ENCODE results near the gene ACAP2.
A peak's percentile ranks its signal among the peaks of the same experiment; 100 is the strongest.

The ACAP2 gene

DNA sequence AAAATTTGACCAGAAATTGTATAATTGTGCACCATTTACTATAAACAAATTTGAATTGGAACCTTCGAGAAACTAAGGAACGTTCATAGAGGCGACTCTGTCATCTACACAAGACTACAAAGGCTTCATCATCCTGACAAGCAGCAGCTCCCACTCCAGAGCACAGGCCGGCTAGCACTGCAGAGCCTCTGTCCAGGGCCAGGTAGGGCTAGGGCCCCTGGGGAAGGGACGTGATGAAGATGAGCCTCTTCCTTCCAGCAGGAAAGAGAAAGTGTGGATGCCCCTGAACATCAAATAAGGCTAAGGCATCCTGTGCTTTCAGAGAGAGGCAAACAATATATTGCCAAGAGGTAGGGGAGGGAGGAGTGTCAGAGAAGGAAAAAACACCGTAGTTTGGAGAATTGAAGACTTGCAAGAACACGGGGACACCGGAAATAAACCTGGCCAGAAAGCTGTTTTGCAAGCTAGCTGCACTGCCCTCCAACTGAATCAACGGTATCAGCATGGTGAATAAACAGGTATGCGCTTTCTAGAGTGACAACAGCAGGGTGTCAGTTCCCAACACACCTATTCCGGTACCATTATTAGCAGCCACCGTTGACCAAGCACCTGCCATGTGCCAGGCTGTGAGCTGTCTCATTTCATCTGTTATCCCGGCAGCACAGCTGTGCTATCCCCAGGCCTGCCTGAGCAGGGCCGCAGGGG, 184.2 kb downstream of the ACAP2 start:
- peak; percentile 66 to 86 for DNase-seq

DNA sequence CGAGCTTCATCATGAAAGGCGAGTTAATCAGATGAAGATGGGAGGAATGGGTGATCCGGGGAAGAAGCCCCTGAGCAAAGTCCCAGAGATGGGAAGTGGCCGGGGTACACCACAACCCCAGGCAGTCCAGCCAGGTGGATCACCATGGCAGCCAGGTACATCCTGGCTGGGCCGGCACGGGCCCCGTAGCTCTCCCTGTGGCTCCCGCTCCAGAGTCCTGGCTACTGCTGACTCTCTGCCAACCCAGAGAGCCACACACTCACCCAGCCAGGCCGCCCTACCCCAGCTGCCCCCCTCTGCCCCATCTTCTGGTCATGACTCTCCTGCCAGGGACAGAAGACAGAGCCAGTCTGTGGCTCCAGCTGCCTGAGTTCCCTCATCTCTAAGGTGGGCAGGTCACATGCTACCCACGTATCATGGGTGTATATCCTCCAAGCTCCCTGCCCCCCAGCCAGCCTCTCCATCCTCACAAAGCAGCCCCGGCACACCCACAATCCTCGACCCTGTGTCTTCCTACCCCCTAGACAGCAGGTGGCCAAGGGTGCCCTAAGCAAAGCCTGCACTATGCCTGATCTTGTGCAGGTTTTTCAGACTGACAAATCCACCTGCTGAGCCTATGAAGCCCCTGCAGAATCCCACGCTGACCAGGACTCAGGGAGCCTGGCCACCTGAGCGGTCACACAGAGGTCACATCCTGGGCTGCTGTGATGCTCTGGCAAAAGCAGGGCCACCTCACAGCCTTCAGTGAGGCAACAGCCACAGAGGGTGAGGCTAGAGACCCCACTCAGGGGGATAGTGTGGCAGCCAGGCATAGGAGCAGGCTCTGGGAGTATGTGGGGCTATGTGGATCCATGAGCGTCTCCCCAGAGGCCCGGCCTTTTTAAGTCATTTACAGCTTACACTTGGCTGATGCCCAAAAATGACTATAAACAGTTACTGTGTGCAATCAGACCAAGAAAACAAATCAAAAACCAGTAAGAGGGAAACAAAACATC, 185.1 kb downstream of the ACAP2 start:
- no peak for DNase-seq

DNA sequence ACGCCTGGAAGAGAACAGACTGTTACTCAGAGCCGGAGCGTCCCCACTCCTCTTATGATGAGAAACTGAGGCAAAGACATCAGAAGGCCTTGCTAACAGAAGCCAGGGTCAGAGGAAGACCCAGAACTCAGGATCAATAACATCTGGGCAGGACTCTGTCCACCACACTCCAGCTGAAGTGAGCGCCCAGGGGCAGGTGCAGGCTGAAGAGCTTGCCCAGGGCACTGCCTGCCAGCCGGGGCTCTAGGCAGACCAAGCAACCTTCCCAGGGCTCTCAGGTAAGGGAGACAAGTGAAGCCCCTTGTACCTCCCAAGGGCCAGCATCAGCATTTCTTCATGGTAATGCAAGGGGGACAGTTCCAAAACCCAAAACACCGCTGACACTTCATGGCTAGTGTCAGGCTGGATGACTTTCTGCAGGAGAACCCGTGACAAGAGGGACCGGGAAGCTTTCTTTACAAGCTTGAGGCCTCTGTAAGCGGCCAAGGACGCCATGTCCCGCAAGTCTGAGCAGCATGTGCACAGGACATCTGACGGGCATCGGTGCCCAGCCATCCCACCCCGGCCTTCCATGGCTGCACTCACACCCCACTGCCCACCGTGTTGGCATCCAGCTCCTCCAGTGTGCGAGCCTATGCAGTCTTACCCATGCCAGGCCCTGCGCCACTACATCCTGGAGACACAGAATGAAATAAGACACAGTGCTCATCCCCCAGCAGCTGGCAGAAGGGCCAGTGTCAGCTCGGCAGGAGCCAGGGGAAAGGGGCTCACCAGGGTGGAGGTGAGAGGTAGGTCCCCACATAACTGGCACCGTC, 186.0 kb downstream of the ACAP2 start:
- no peak for DNase-seq

DNA sequence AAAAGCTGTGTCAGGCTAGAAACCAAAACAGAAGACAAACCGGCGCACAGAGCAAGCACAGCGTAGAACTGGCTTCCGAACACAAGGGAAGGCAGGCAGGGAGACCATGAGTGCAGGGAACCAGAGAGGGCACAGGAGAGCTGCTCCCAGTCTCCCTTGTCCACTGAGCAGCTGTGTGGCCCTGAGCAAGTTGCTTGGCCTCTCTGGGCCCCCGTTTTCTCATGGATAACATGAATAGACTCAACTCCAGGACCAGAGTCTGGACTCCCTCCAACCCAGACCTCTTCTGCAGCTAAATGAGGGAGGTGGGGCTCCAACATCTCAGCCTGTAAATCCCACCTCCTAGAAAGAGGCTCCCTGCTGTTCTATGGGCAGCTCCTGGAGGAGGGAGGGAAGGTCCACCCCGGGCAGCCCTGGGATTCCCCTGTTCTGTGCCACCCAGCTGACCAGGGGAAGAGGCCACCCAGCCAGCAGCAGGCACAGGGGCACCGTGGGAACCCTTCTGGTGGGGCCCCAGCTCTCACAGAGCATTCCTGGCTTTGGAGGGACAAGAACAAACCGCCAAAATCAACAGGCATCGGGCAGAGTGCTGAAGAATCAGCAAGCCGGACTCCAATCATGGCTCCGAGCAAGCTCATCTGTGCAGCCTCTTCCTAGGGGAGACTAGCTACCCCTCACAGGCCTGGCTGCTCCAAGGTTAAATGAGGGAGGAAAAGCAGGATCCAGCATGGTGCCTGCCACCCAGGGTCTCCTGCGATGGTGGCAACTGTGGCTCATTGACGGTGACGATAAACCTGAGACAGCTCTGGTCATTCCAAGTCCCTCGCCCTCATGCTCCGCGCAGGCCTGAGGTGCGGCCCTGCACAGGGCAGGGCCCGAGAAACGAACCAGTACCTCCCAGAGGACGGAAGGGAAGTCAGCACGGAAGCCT, 187.0 kb downstream of the ACAP2 start:
- no peak for DNase-seq

DNA sequence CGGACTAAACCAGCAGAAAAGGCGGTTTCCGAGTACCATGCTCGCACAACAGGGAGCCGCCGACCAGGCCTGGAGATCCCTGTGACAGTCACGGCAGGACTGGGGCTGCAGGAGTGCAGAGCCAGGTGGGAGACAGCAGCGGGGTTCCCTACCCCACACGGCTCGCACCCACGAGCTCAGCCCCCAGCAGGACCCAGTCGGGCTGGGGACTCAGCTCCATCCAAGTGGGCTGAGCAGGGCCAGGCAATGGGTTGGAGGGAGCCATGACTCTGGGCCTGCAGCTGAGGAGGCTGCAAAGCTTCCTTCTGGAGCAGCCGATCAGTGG, 187.7 kb downstream of the ACAP2 start:
- DNase-seq, result no peak

DNA sequence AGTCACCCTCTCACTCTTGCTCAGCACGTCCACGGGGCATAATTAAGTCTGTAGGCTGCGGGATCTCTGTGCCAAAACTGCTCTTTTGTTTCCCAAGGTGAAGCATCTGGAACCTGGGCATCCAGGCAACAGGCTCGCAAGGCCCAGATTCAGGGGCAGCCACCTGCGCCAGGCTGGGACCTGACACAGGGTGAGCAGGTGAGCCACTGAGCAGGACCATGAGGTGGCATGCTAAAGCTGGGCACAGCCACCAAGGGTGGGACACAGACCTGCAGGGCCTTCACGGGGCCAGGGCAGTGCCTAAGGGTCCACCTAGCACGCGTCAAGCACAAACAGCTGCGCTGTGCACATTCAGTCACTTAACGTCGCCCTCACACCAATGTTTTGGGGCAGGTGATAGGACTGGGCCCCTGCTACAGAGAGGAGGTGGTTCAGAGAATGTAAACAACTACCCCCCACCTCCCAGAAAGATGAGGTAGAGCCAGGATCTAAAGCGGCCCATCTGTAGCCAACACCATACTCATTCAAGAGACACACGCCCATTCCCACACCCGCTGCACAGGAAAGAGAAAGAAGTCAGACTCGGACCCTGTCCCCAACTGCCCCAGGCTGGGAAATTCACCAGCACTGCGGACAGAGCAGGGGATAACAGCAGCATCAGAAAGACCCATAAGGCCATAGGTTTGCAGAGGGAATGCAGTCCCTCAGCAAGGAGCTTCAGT, 188.2 kb downstream of the ACAP2 start:
- DNase-seq, result peak; percentile 17 to 45

DNA sequence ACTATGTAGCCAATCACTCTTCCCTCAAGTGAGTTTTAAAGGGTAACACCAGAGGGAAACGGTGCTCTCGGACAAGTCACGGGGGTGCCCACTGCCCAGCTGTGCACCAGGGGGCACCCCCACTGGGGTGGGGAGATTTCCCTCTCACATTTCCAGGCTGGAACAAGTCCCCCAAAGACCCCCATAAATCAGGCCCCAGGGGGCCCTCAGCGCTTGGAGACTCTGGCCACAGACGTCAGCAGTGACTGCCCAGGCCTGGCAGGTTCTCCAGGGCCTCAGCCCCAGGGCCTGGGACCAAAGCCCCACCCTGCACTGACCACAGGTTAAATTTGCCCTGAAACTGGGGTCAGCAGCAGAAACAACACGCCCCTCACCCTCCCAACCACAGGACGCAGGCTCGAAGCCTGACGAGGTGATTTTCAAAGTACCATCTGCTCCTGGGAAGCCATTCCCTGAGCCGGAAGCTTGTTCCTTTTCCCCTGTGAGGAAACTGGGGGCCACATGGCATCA, 188.8 kb downstream of the ACAP2 start:
- no peak for DNase-seq

DNA sequence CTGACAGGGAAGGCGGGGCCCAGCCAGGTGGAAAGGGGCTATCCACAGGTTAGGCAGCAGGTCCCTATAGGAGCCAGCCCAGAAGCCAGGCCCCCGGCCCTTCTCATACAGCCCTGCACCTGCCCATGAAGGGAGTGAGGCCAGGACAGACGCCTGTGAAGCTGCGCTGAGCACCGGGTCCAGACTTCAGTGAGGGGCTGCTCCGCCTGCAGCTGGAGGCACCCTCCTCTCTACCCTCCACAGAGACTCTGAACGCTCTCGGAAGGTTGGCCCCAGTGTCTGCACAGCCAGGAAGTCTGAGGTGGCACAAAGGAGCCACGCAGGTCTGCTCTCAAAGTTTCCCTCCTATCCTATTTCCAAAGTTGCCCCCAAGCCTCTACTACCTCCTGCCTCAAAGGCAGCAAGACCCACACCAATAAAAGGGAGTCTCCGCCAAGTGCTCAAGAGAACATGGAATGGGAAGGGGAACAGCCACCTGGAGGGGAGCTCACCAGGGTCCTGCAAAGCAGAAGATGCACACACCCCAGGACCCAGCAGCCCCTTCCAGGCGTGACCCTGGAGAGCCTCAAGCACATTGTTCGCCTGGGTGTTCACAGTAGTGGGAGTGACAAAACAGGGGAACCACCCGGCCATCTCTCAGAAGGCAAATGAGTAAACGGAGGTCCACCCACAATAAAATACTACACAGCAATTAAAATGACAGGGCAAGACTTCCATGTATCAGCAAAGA, 191.3 kb downstream of the ACAP2 start:
- DNase-seq, result no peak

DNA sequence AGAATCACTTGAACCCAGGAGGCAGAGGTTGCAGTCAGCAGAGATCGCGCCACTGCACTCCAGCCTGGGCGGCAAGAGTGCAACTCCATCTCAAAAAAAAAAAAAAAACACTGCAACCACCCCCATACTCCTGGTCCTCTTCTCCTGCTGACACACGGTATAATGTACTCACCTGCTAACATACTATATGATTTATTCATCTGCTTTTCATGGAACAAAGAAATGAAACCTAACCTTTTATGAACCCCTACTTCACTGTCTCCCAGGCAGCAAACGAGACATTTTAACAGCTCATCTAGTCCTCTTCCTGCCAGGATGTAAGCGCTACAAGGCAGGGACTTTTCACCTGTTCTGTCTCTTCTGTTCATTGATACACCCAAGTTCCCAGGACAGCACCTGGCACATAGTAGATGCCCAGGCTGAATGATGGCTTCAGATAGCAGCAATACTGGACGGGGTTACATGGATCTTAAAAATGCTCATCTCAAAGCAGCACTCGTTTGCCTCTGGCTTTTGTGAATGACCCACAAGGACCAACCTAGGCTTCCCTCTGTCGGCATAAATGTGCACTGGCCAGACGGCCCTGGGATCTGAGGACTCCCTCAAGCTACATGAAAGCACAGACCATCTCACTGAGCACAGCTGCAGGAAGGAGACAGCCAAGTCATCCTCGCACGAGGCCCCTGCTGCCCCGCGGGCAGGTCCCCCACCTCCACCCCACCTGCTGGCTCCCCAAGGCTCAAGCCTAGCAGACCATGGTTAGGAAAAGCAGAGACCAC, 192.2 kb downstream of the ACAP2 start:
- peak; percentile 15 to 65 for DNase-seq

DNA sequence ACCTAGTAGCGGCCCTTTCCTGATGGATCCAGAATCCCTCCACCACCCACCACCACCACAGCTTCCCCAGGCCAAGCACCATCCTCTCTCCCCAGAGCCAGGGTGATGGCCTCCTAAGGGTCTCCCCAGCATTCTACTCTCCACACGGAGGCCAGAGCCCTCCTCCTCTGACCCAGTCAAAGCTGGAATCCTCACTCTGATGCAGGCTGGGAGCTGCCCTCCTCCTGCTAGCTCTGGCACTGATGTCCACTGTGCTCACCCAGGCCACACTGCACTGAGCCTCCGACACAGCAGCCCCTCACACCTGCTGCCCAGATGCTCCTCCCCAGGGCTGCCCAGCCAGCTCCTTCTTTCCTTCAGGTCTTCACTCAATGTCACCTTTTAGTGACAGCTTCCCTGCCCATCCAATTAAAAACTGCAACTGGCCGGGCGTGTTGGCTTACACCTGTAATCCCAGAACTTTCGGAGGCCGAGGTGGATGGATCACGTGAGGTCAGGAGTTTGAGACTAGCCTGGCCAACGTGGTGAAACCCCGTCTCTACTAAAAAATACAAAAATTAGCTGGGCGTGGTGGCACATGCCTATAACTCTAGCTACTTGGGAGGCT, 192.9 kb downstream of the ACAP2 start:
- DNase-seq, result no peak

DNA sequence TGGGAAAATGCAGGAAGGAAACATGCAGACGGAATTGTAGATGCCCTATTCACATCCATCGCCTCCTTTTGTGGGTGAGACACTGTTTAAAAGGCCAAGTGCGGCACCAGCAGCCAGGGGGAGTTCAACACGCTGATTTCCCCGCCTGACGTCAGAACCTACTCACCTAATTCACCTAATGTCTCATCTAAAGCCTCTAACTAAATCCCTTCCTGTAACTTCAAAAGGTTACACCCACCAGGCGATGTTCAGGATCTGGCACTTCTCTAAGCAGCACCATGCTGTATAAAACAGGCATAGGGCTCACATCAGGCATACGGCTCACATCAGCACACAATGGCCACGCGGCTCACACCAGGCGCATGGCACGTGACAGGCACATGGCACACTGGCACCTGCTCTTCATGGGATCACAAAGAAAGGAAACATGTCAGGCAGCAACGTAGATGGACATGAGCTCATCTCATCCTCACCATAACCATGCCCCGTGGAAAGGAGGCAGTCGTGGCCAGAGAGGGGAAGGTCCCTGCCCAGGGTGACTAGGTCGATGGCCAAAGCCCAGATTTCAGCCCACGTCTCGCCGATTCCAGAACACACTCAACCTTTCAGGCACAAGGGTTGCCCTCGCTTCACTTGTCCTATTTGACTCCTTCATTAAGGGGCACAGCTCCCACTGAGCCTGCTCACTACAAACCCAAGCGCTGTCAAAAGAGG, 193.6 kb downstream of the ACAP2 start:
- DNase-seq, result no peak

DNA sequence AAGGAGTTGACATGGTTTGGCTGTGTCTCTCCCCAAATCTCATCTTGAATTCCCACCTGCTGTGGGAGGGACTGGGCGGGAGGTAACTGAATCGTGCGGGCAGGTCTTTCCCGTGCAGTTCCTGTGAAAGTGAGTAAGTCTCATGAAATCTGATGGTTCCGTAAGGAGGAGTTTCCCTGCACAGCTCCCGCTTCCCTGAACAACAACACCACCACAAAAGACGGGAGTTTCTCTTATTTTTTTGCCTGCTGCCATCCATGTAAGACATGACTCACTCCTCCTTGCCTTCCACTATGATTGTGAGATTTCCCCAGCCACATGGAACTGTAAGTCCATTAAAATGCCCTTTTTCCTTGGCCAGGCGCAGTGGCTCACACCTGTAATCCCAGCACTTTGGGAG, 194.5 kb downstream of the ACAP2 start:
- no peak for DNase-seq

DNA sequence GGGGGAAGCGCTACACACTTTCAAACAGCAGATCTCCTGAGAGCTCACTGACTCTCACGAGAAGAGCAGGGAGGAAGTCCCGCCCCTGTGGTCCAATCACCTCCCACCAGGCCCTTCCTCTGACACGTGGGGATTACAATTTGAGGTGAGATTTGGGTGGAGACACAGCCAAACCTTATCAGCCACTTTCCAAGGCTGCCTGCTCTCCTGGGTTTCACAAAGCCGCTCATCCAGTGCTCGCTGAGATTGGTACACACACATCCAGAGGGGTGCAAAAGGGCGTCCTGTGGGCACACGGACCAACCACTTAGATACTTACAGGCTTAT, 195.0 kb downstream of the ACAP2 start:
- DNase-seq, result no peak

DNA sequence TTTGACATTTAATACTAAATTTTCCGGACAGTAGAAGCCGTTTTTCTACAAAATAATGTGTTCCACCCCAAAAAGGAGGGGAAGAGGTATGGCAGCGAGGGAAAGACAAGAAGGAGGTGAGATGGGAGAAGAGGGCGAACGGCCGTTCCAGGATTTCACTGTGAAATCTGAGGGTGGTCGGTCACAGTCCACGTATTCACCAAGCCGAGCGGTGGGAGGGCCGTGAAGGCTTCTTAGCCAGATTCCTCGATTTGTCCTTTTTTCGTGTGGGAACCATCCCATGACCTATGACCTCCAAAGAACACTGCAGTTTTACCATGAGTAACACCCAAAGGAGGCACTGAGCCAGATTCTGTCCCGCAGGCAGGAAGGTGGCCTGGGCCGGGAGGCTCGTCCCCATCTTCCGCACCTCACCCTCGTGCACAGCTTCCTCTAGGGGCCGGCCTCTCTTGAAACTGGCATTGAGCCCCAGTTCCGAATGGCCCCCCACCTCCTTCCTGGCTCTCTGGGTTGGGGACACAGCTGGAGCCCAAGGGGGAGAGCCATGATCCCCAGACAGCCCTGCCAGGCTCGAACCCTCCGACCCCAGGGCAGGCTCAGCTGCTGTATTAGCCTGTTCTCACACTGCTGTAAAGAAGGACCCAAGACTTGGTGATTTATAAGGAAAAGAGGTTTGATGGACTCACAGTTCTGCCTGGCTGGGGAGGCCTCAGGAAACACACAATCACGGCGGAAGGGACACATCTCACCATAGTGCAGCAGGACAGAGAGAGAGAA, 195.5 kb downstream of the ACAP2 start:
- DNase-seq, result no peak

DNA sequence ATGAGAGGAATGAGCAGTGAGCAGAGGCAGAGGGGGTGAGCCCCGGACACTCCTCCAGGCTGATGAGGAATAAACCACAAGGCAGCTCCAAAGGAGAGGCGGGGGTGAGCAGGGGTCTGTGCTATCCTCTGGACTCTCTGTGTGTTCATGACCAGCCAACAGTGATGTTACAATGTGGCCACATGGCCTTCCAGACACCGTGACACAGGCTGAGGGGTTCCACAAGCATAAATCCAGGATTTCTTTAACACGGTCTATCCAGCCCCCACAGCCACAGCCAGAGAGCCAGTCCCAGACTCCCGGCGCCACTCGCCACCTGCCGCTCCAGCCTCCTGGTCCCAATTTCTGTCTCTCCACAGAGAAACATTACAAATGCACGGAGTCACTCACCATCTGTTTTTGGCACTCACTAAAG, 196.2 kb downstream of the ACAP2 start:
- DNase-seq, result no peak

DNA sequence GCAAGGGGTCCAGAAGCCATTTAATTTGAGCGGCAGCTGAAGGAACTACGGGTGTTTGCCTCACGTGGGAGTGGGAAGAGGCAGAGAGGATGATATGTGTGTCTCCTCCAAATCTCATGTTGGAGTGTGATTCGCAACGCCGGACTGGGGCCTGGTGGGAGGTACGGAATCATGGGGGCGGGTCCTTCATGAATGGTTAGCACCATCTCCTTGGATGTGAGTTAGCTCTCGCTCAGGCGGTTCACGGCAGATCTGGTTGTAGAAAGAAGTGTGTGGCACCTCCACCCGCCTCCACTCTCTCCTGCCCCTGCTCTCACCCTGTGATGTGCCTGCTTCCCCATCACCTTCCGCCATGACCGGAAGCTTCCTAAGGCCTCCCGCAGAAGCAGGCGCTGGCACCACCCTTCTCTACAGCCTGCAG, 197.3 kb downstream of the ACAP2 start:
- DNase-seq, result no peak

DNA sequence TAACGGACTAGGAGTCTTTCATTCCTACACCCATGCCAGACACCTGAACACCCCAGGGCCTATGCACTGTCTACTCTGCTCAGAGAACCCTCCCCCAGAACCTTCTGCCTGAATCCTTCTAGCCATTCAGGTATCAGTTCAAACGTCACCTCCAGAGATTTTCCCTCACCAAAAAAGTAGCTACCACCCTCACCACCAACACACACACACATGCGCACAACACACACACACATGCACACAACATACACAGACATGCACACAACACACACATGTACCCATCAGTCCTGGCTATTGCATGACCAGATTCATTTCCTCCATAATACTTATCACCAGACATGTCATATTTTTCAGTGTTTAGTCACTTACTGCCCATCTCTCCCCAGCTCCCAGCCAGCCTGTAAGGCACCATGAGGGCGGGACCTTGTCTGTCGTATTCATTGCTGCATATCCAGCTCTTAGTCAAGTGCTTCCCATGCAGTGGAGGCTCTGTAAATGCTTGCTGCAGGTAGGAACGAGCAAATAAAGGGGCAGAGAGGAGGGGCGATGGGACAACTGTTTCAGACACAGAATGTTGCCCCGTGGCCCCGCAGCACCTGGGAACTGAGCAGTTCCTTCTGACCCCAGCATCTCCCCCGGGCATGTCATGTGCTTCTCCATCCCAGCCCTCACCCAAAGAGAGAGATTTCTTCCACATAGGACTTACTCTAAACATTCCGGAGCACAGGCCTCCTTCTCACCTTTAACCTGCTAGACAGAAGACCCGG, 201.0 kb downstream of the ACAP2 start:
- no peak for DNase-seq
